Erythroblast (primary cell): ENCODE data around the gene PNPLA7.
"Not testable (repeated sequence)": the region's sequence is repeated elsewhere in the genome, so short reads cannot be mapped to it uniquely, and the experiment has no call there.

Experiments
- GATA1 ChIP-seq: IDR thresholded peaks from 2 replicates; pipeline ENCODE4 v1.6.1; 2011; ENCODE audit warnings: low read depth, mild to moderate bottlenecking, control low read depth, low read length, moderate library complexity
- POLR2A ChIP-seq: IDR thresholded peaks from 2 replicates; pipeline ENCODE4 v1.6.1; 2011; ENCODE audit warnings: mild to moderate bottlenecking, low read length

DNA sequence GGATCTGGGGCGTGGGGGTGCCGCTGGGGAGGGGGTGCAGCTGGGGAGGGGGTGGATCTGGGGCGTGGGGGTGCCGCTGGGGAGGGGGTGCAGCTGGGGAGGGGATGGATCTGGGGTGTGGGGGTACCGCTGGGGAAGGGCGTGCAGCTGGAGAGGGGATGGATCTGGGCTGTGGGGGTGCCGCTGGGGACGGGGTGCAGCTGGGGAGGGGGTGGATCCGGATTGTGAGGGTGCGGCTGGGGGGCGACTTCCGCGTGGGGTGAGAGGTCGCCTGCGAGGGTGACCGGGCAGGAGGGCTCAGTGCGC, 709 bp upstream of the PNPLA7 start:
- TF ChIP-seq POLR2A, GATA1: not testable (repeated sequence)
